ENCODE measurements around the gene C17orf58. TPM values are rescaled to one million over a fixed set of nuclear protein-coding genes. Genes with fewer than 3 reads are reported as not detected.
"Not testable (repeated sequence)": the region's sequence is repeated elsewhere in the genome, so short reads cannot be mapped to it uniquely, and the experiment has no call there.

The C17orf58 gene
- polyA plus RNA-seq, 1 of the 3 experiments (the other 2 are of a cell fraction) = 21.2 TPM

- H4K20me1 ChIP-seq (ENCODE audit: insufficient read depth); H3F3A ChIP-seq (replicated peaks; ENCODE audit: insufficient read depth); H3K4me2 ChIP-seq; H3K27ac ChIP-seq (ENCODE audit: low read depth in 2 of 2, low read length in 1 of 2); H3K9me3 ChIP-seq; POLR2A ChIA-PET; H2AFZ ChIP-seq (ENCODE audit: low read depth); H3K4me3 ChIP-seq (ENCODE audit: low read depth in 2 of 2, low read length in 1 of 2); H3K9ac ChIP-seq; DNase-seq; H3K9me2 ChIP-seq; H3K4me1 ChIP-seq (ENCODE audit: control insufficient read depth in 1 of 2, insufficient read depth in 2 of 2, low read depth in 1 of 2, low read length in 1 of 2); H3K79me2 ChIP-seq (ENCODE audit: insufficient read depth); H3K27me3 ChIP-seq (ENCODE audit: insufficient read depth): not testable (repeated sequence)
- 97% methylated on average over 6 of the region's 6 CpGs for WGBS (ENCODE audit: low lambda C conversion rate)
- peaks cover 32 to 78% of the 10 kb centered on the region in 2 experiments for H3K36me3 ChIP-seq (replicated peaks in 1 of 2; ENCODE audit: control insufficient read depth in 1 of 2, insufficient read depth in 2 of 2, low read length in 1 of 2)
- CTCF ChIA-PET = interaction anchor here (0.9 kb wide), 1 partner anchor 12 kb away, joined by 3 read pairs; no protein-coding TSS in a partner anchor
These were observed 20.0 kb downstream of the C17orf58 start for GRCh38 chr17:67976306-67976705.

- no peak for DNase-seq
- no peaks in the 10 kb centered on the region for H3K9me2 ChIP-seq
- ChIA-PET CTCF (interaction anchor here (0.6 to 0.8 kb wide), 2 partner anchors 9 to 22 kb away, joined by 3 read pairs; no protein-coding TSS in a partner anchor), POLR2A (interaction anchor here (0.6 to 1.0 kb wide), 2 partner anchors 11 to 19 kb away, joined by 3 read pairs; no protein-coding TSS in a partner anchor)
- H3K27ac ChIP-seq (ENCODE audit: low read depth in 2 of 2, low read length in 1 of 2) = no peak overlapping the region
- H3K9me3 ChIP-seq = no peaks in the 10 kb centered on the region
- H3K4me3 ChIP-seq (ENCODE audit: low read depth in 2 of 2, low read length in 1 of 2) = no peak overlapping the region
- H3F3A ChIP-seq (replicated peaks; ENCODE audit: insufficient read depth) = peaks cover 4% of the 10 kb centered on the region
- no peak overlapping the region for H2AFZ ChIP-seq (ENCODE audit: low read depth)
- TF ChIP-seq RCOR1 (IDR thresholded peaks at IDR 0.05; ENCODE audit: low read length) (no peak), TCF12 (IDR thresholded peaks at IDR 0.05) (no peak), SIN3A (IDR thresholded peaks at IDR 0.05; ENCODE audit: borderline replicate concordance, low read depth, low read length) (no peak), NFIC (IDR thresholded peaks at IDR 0.05; ENCODE audit: borderline replicate concordance) (no peak), FOSL2 (IDR thresholded peaks at IDR 0.05; ENCODE audit: borderline replicate concordance, low read depth) (no peak), POLR2AphosphoS5 (IDR thresholded peaks at IDR 0.05; ENCODE audit: low read depth, low read length) (no peak), TAF1 (IDR thresholded peaks at IDR 0.05; ENCODE audit: borderline replicate concordance, low read depth, low read length) (no peak)
- no peaks in the 10 kb centered on the region for H3K4me1 ChIP-seq (ENCODE audit: control insufficient read depth in 1 of 2, insufficient read depth in 2 of 2, low read depth in 1 of 2, low read length in 1 of 2)
- no peak overlapping the region for H3K4me2 ChIP-seq
- no peaks in the 10 kb centered on the region for H3K79me2 ChIP-seq (ENCODE audit: insufficient read depth)
- no peaks in the 10 kb centered on the region for H4K20me1 ChIP-seq (ENCODE audit: insufficient read depth)
- H3K27me3 ChIP-seq (ENCODE audit: insufficient read depth) = no peaks in the 10 kb centered on the region
- H3K9ac ChIP-seq = no peak overlapping the region
- 78% methylated on average over 8 of the region's 8 CpGs for WGBS (ENCODE audit: low lambda C conversion rate)
- H3K36me3 ChIP-seq (replicated peaks in 1 of 2; ENCODE audit: control insufficient read depth in 1 of 2, insufficient read depth in 2 of 2, low read length in 1 of 2) = peaks cover 28 to 79% of the 10 kb centered on the region in 2 experiments
These were observed 21.6 kb downstream of the C17orf58 start for GRCh38 chr17:67974598-67975066.

- Histone ChIP-seq H3K9ac (no peak overlapping the region), H3K79me2 (ENCODE audit: insufficient read depth) (no peaks in the 10 kb centered on the region), H3K4me1 (ENCODE audit: control insufficient read depth in 1 of 2, insufficient read depth in 2 of 2, low read depth in 1 of 2, low read length in 1 of 2) (no peaks in the 10 kb centered on the region), H3K4me2 (no peak overlapping the region), H3K27me3 (ENCODE audit: insufficient read depth) (no peaks in the 10 kb centered on the region), H3K9me2 (no peaks in the 10 kb centered on the region), H3F3A (replicated peaks; ENCODE audit: insufficient read depth) (peaks cover 4% of the 10 kb centered on the region), H2AFZ (ENCODE audit: low read depth) (no peak overlapping the region), H4K20me1 (ENCODE audit: insufficient read depth) (no peaks in the 10 kb centered on the region), H3K27ac (ENCODE audit: low read depth in 2 of 2, low read length in 1 of 2) (no peak overlapping the region), H3K4me3 (ENCODE audit: low read depth in 2 of 2, low read length in 1 of 2) (no peak overlapping the region), H3K36me3 (replicated peaks in 1 of 2; ENCODE audit: control insufficient read depth in 1 of 2, insufficient read depth in 2 of 2, low read length in 1 of 2) (peaks cover 28 to 76% of the 10 kb centered on the region in 2 experiments), H3K9me3 (no peaks in the 10 kb centered on the region)
- CTCF ChIA-PET = interaction anchor here (0.6 to 0.8 kb wide), 2 partner anchors 8 to 21 kb away, joined by 3 read pairs; no protein-coding TSS in a partner anchor
- TF ChIP-seq REST (IDR thresholded peaks at IDR 0.05; ENCODE audit: low read depth, low read length) (no peak), EZH2phosphoT487 (IDR thresholded peaks at IDR 0.05; ENCODE audit: borderline replicate concordance, low read depth) (no peak), RFX5 (IDR thresholded peaks at IDR 0.05; ENCODE audit: low read length) (no peak), GATA2 (CRISPR knock-in tag; IDR thresholded peaks at IDR 0.05) (no peak), FOXM1 (IDR thresholded peaks at IDR 0.05; ENCODE audit: low read depth) (no peak), TCF12 (IDR thresholded peaks at IDR 0.05) (no peak), TEAD4 (IDR thresholded peaks at IDR 0.05; ENCODE audit: borderline replicate concordance, insufficient read depth) (no peak), SIN3A (IDR thresholded peaks at IDR 0.05; ENCODE audit: borderline replicate concordance, low read depth, low read length) (no peak), RCOR1 (IDR thresholded peaks at IDR 0.05; ENCODE audit: low read length) (no peak), RXRA (IDR thresholded peaks at IDR 0.05; ENCODE audit: borderline replicate concordance, low read depth) (no peak), TAF1 (IDR thresholded peaks at IDR 0.05; ENCODE audit: borderline replicate concordance, low read depth, low read length) (no peak)
- no peak for DNase-seq
- 97% methylated on average over 9 of the region's 9 CpGs for WGBS (ENCODE audit: low lambda C conversion rate)
- POLR2A ChIA-PET = interaction anchor here (0.6 to 1.0 kb wide), 2 partner anchors 12 to 19 kb away, joined by 3 read pairs; no protein-coding TSS in a partner anchor
These were observed 22.1 kb downstream of the C17orf58 start for GRCh38 chr17:67974185-67974584.
